Fibroblast of the aortic adventitia (primary cell): ENCODE data around the gene PARP9. TPM values are rescaled to one million over a fixed set of nuclear protein-coding genes. Genes with fewer than 3 reads are reported as not detected.
"Not testable (repeated sequence)": the region's sequence is repeated elsewhere in the genome, so short reads cannot be mapped to it uniquely, and the experiment has no call there.

Experiments used
- DNase-seq: peaks from one replicate; pipeline ENCODE4 v3.0.0-alpha.2; 2010; ENCODE audit warnings: low read depth
- H3K4me3 ChIP-seq: 2 replicates; pipeline ENCODE4 v1.5.1; 2011; ENCODE audit warnings: low read depth, mild to moderate bottlenecking, control low read depth, low read length, moderate library complexity
- total RNA-seq: library from RNA; depleted of rRNA; stranded (reverse); fragments of >200 nt; gene quantifications from 2 replicates; pipeline ENCODE4 v1.2.3, GENCODE V29; 2012; ENCODE audit warnings: low replicate concordance
- TF ChIP-seq, protein P1 (sequence below): IDR thresholded peaks from 2 replicates; pipeline ENCODE4 v1.5.1; 2011; ENCODE audit warnings: mild to moderate bottlenecking, low read length, control low read depth, inconsistent platforms; ENCODE audit not compliant: insufficient read depth

Gene PARP9
- total RNA-seq, 1 donor = 32.6 TPM

DNA sequence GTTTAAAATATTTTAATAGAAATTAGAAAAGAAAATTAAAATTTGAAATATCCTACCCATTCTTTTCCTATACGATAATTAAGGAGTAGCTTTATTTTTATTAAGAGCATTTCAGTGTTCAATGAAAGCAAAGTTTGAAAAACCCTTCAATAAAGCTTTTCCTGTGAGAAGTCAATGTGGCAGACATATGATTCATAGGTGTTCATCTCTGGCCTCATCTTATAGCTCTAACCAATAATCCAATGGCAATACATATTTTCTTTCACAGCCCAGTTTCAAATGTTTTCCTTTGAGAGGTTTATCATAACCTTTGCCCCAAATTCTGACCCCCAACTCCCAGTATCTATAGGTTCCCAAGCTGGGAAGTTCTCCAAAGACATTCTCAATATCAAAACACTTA is 57.6 kb downstream of the PARP9 start:
- no peak overlapping the region for H3K4me3 ChIP-seq
- DNase-seq = no peak
- TF ChIP-seq, protein P1, sequence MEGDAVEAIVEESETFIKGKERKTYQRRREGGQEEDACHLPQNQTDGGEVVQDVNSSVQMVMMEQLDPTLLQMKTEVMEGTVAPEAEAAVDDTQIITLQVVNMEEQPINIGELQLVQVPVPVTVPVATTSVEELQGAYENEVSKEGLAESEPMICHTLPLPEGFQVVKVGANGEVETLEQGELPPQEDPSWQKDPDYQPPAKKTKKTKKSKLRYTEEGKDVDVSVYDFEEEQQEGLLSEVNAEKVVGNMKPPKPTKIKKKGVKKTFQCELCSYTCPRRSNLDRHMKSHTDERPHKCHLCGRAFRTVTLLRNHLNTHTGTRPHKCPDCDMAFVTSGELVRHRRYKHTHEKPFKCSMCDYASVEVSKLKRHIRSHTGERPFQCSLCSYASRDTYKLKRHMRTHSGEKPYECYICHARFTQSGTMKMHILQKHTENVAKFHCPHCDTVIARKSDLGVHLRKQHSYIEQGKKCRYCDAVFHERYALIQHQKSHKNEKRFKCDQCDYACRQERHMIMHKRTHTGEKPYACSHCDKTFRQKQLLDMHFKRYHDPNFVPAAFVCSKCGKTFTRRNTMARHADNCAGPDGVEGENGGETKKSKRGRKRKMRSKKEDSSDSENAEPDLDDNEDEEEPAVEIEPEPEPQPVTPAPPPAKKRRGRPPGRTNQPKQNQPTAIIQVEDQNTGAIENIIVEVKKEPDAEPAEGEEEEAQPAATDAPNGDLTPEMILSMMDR = no peak

DNA sequence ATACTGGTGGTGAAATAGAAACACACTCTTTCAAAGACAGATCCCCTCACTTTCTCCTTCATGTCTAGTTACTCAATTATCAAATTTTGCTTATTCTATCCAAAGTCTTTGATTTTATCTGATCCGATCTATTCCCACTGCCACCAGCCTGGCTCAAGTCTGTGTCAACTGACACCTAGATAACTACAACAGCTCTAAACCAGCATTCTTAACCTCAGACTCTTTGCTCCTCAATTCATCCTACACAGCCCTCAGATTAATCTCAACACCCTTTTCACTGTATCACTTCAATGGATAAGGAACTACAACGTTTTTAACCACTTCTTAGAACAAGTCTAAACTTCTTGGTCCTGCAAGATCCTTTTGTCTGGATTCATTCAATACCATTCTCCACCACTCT is 58.4 kb downstream of the PARP9 start:
- TF ChIP-seq, protein P1 = no peak
- no peak for DNase-seq
- H3K4me3 ChIP-seq = no peak overlapping the region

DNA sequence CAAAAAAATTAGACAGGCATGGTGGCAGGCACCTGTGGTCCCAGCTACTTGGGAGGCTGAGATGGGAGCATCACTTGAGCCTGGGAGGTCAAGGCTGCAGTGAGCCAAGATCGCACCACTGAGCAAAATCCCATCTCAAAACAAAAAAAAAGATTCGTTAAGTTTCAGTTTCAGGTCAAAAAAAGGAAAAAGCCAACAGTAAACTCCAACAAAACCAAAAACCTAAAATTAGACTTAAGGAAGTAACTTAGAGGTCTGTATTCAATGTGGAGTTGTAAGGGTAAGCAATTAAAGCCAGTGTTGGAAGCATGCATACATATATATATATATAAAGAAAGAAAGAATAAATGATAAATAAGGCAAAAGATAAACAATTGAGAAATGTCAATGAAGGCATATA is 61.2 kb downstream of the PARP9 start:
- no peak for DNase-seq
- H3K4me3 ChIP-seq = no peak overlapping the region
- TF ChIP-seq, protein P1 = no peak

DNA sequence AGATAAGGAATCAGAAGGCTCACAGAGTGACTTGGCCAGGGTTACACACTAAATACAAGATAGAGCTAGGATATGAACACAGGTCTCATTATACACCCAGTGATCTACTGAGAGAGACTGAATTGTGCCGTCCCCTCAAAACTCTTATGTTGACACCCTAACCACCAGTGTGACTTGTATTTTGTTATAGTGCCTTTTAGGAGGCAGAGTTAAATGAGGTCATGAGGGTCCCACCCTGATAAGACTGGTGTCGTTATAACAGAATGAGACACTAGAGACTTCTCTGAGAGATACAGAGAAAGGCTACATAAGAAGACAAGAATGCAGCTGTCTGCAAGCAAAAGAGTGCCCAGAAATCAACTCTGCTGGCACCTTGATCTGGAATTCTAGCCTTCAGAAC is 62.0 kb downstream of the PARP9 start:
- DNase-seq = peak; percentile 22
- H3K4me3 ChIP-seq = no peak overlapping the region
- TF ChIP-seq, protein P1 = no peak

DNA sequence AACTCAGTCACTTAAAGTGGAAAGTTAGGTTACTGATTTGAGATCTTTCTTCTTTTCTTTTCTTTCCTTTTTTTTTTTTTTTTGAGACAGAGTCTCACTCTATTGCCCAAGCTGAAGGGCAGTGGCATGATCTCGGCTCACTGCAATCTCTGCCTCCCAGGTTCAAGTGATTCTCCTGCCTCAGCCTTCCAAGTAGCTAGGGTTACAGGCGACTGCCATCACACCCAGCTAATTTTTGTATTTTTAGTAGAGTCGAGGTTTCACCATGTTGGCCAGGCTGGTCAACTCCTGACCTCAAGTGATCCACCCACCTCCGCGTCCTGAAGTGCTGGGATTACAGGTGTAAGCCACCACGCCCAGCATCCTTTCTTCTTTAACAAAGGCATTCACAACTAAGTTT is 63.1 kb downstream of the PARP9 start:
- DNase-seq, H3K4me3 ChIP-seq: not testable (repeated sequence)

DNA sequence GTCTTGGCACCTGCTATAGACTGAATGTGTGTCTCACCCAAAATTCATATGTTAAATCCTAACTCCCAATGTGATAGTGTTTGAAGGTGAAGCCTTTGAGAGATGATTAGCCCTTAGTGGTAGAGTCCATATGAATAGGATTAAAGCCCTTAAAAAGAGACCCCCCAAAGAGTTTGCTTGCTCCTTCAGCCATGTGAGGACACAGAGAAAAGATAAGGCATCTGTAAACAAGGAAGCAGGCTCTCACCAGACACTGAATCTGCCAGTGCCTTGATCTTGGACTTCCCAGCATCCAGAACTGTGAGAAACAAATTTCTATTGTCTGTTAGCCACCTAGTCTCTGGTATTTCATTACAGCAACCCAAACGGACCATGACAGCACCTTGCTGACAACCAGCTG is 65.9 kb downstream of the PARP9 start:
- H3K4me3 ChIP-seq = no peak overlapping the region
- TF ChIP-seq, protein P1 = no peak
- DNase-seq = no peak

DNA sequence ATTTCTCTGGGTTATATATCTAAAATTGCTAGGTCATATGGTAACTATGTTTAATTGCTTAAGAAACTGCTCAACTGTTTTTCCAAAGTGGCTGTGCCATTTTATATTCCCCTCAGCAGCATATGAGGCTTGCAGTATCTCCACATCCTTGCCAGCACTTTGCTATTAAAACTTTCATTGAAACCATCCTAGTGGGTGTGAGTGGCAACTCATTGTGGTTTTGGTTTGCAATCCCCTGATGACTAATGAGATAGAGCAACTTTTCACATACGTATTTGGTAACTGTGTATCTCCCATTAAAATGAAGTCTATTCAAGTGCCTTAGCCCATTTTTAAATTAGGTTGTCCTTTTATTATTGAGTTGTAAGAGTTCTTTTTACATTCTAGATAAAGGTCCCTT is 66.7 kb downstream of the PARP9 start:
- no peak overlapping the region for H3K4me3 ChIP-seq
- TF ChIP-seq, protein P1 = no peak
- peak; percentile 92 for DNase-seq

DNA sequence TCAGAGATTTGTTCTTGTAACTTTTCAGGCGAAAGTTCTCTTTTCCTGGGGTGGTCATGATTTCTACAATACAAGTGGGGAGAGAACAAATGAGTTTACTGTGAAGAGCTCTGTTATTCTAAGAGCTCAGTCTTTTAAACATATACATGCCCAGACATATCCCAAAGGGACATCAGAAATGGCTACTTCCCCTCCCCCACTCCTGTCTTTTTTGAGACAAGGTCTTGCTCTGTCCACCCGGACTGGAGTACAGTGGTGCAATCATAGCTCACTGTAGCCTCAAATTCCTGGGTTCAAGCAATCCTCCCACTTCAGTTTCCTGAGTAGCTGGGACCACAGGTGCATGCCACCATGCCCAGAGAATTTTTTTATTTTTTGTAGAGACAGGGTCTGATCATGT is 67.6 kb downstream of the PARP9 start:
- DNase-seq = no peak
- H3K4me3 ChIP-seq = no peak overlapping the region
- TF ChIP-seq, protein P1 = no peak
